Measurements from ENCODE around the gene VPS13D. TPM values are rescaled to one million over a fixed set of nuclear protein-coding genes. Genes with fewer than 3 reads are reported as not detected.

Gene VPS13D, protein sequence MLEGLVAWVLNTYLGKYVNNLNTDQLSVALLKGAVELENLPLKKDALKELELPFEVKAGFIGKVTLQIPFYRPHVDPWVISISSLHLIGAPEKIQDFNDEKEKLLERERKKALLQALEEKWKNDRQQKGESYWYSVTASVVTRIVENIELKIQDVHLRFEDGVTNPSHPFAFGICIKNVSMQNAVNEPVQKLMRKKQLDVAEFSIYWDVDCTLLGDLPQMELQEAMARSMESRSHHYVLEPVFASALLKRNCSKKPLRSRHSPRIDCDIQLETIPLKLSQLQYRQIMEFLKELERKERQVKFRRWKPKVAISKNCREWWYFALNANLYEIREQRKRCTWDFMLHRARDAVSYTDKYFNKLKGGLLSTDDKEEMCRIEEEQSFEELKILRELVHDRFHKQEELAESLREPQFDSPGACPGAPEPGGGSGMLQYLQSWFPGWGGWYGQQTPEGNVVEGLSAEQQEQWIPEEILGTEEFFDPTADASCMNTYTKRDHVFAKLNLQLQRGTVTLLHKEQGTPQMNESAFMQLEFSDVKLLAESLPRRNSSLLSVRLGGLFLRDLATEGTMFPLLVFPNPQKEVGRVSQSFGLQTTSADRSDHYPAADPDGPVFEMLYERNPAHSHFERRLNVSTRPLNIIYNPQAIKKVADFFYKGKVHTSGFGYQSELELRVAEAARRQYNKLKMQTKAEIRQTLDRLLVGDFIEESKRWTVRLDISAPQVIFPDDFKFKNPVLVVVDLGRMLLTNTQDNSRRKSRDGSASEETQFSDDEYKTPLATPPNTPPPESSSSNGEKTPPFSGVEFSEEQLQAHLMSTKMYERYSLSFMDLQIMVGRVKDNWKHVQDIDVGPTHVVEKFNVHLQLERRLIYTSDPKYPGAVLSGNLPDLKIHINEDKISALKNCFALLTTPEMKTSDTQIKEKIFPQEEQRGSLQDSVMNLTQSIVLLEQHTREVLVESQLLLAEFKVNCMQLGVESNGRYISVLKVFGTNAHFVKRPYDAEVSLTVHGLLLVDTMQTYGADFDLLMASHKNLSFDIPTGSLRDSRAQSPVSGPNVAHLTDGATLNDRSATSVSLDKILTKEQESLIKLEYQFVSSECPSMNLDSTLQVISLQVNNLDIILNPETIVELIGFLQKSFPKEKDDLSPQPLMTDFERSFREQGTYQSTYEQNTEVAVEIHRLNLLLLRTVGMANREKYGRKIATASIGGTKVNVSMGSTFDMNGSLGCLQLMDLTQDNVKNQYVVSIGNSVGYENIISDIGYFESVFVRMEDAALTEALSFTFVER (N-terminal part only)
- 28.1 and 31.0 TPM in 2 replicates for total RNA-seq

GRCh38 chr1:12229835-12230548 lies at the start of gene VPS13D:
VPS13D (plus strand) TSS chr1:12230030; CDS start chr1:12234267, 4,237 bp downstream.

Other genes with a start within 250 kb of the VPS13D start
- gene MFN2, start 249.6 kb upstream of the VPS13D start, total RNA-seq, result 53.6 and 57.3 TPM in 2 replicates
- 13.6 and 13.7 TPM in 2 replicates for gene MIIP, start 210.5 kb upstream of the VPS13D start, total RNA-seq
- not detected in 2 replicates for gene TNFRSF8, start 166.7 kb upstream of the VPS13D start, total RNA-seq
- 3.0 and 6.7 TPM in 2 replicates for gene TNFRSF1B, start 63.0 kb upstream of the VPS13D start, total RNA-seq

All from aortic smooth muscle cell (primary cell).